ENCODE results near the gene MAL.

MAL gene

GRCh38 chr2:95001701-95002100, 23.8 kb upstream of the MAL start:
- no peak overlapping the region for H3K27ac Mint-ChIP-seq (ENCODE audit: low read depth)
- DNase-seq (ENCODE audit: low spot score in 2 of 2) (no peak), ATAC-seq (replicated peaks; ENCODE audit: extremely low read depth, poor library complexity, severe bottlenecking) (no peak)
- H3K27me3 Mint-ChIP-seq, result peaks cover 45% of the 10 kb centered on the region
- H3K4me3 Mint-ChIP-seq, result no peak overlapping the region
- no peaks in the 10 kb centered on the region for H3K36me3 Mint-ChIP-seq (ENCODE audit: insufficient read depth)
- H3K9me3 Mint-ChIP-seq, result no peaks in the 10 kb centered on the region
- peaks cover 5% of the 10 kb centered on the region for H3K4me1 Mint-ChIP-seq

GRCh38 chr2:95002498-95002897, 23.0 kb upstream of the MAL start:
- ATAC-seq (replicated peaks; ENCODE audit: extremely low read depth, poor library complexity, severe bottlenecking) (no peak), DNase-seq (ENCODE audit: low spot score in 2 of 2) (no peak)
- H3K9me3 Mint-ChIP-seq, result no peaks in the 10 kb centered on the region
- H3K27me3 Mint-ChIP-seq, result peaks cover 42% of the 10 kb centered on the region
- no peaks in the 10 kb centered on the region for H3K36me3 Mint-ChIP-seq (ENCODE audit: insufficient read depth)
- H3K4me1 Mint-ChIP-seq, result peaks cover 5% of the 10 kb centered on the region
- H3K4me3 Mint-ChIP-seq, result no peak overlapping the region
- no peak overlapping the region for H3K27ac Mint-ChIP-seq (ENCODE audit: low read depth)

GRCh38 chr2:95004287-95004686, 21.2 kb upstream of the MAL start:
- Mint-ChIP-seq H3K27ac (ENCODE audit: low read depth) (no peak overlapping the region), H3K9me3 (no peaks in the 10 kb centered on the region), H3K4me1 (peaks cover 5% of the 10 kb centered on the region), H3K36me3 (ENCODE audit: insufficient read depth) (no peaks in the 10 kb centered on the region), H3K27me3 (peaks cover 36% of the 10 kb centered on the region), H3K4me3 (no peak overlapping the region)
- DNase-seq (ENCODE audit: low spot score in 2 of 2), result no peak
- ATAC-seq (replicated peaks; ENCODE audit: extremely low read depth, poor library complexity, severe bottlenecking), result no peak

- Mint-ChIP-seq H3K27me3 (peaks cover 32% of the 10 kb centered on the region), H3K4me3 (no peak overlapping the region), H3K9me3 (no peaks in the 10 kb centered on the region), H3K4me1 (peaks cover 5% of the 10 kb centered on the region), H3K36me3 (ENCODE audit: insufficient read depth) (no peaks in the 10 kb centered on the region), H3K27ac (ENCODE audit: low read depth) (no peak overlapping the region)
- DNase-seq (ENCODE audit: low spot score in 2 of 2) (no peak), ATAC-seq (replicated peaks; ENCODE audit: extremely low read depth, poor library complexity, severe bottlenecking) (no peak)
Observed at GRCh38 chr2:95004711-95005110, 20.8 kb upstream of the MAL start.

DNA sequence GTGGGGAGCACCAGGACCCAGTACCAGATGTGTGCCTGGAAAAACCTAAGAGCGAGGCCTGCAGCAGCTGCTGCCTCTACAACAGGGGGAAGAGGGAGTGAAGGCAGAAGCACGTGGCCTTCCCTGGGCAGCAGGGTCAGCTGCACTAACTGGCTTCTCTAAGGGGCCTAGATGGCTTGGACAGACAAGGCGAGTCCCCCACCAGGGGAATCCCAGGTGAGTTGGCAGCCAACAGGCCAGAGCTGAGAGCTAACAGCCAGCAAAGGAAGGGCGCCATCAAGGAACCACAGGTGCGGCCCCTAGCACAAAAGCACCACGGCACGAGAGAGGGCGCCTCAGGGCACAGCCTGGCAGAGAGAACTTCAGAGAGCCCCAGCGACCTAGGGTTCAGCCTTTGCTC, 19.8 kb upstream of the MAL start:
- no peaks in the 10 kb centered on the region for H3K9me3 Mint-ChIP-seq
- peaks cover 31% of the 10 kb centered on the region for H3K27me3 Mint-ChIP-seq
- DNase-seq (ENCODE audit: low spot score in 2 of 2), result no peak
- ATAC-seq (replicated peaks; ENCODE audit: extremely low read depth, poor library complexity, severe bottlenecking), result no peak
- H3K4me1 Mint-ChIP-seq, result peaks cover 5% of the 10 kb centered on the region
- H3K4me3 Mint-ChIP-seq, result no peak overlapping the region
- no peaks in the 10 kb centered on the region for H3K36me3 Mint-ChIP-seq (ENCODE audit: insufficient read depth)
- no peak overlapping the region for H3K27ac Mint-ChIP-seq (ENCODE audit: low read depth)

DNA sequence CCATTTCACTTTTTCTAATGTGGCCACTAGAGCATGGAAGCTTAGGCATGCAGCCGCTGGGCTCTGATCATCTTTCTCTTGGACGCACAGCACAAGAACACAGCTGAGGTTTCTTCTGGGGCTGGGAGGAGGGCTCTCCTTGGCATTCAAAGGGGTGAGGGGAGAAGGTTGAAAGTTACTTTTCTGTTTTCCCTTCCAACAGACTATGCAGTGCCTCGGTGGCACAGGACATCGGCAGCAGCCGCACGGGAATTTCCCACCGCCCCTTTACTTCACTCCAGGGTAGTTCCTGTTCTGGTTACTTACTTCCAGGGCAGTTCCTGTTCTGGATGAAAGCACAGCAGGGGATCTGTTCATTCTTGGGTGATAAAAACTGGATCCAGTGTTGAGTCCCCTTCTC, 18.9 kb upstream of the MAL start:
- H3K4me1 Mint-ChIP-seq, result peaks cover 5% of the 10 kb centered on the region
- ATAC-seq (replicated peaks; ENCODE audit: extremely low read depth, poor library complexity, severe bottlenecking) (no peak), DNase-seq (ENCODE audit: low spot score in 2 of 2) (no peak)
- H3K27ac Mint-ChIP-seq (ENCODE audit: low read depth), result no peak overlapping the region
- H3K36me3 Mint-ChIP-seq (ENCODE audit: insufficient read depth), result no peaks in the 10 kb centered on the region
- H3K4me3 Mint-ChIP-seq, result no peak overlapping the region
- H3K9me3 Mint-ChIP-seq, result no peaks in the 10 kb centered on the region
- H3K27me3 Mint-ChIP-seq, result peaks cover 31% of the 10 kb centered on the region

DNA sequence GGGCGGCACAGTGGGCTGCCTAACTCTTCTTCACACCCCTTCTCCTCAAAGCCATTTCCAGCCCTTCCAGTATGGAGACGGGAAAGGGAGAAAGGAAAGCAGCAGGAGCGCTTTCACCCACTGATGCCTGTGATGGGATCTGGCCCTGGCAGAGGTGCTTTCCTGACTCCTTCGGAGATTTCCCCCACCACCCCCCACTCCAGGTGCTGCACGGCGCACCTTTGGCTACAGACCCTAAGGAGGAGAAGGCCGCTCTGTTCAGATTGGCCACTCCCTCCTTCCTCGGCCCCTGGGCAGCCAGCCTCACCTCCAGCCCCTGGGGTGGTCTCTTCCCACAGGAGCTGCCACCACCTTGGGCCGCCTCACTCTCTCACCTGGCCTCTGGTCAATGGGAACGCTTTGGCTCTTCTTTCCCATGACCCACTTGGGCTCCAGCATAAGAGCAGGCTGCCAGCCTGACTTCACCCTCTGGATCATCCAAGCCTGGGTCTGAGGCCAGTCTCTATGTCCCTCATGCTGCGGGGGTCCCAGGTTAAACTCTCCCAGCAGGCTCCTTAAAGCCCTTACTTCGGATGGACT, 18.4 kb upstream of the MAL start:
- Mint-ChIP-seq H3K36me3 (ENCODE audit: insufficient read depth) (no peaks in the 10 kb centered on the region), H3K9me3 (no peaks in the 10 kb centered on the region), H3K27ac (ENCODE audit: low read depth) (no peak overlapping the region), H3K4me1 (peaks cover 5% of the 10 kb centered on the region), H3K4me3 (no peak overlapping the region), H3K27me3 (peaks cover 31% of the 10 kb centered on the region)
- ATAC-seq (replicated peaks; ENCODE audit: extremely low read depth, poor library complexity, severe bottlenecking) (no peak), DNase-seq (ENCODE audit: low spot score in 2 of 2) (no peak)

- Mint-ChIP-seq H3K27me3 (peaks cover 31% of the 10 kb centered on the region), H3K9me3 (no peaks in the 10 kb centered on the region), H3K27ac (ENCODE audit: low read depth) (no peak overlapping the region), H3K36me3 (ENCODE audit: insufficient read depth) (no peaks in the 10 kb centered on the region), H3K4me1 (peaks cover 5% of the 10 kb centered on the region), H3K4me3 (no peak overlapping the region)
- ATAC-seq (replicated peaks; ENCODE audit: extremely low read depth, poor library complexity, severe bottlenecking) (no peak), DNase-seq (ENCODE audit: low spot score in 2 of 2) (no peak)
Observed at GRCh38 chr2:95007822-95008221, 17.7 kb upstream of the MAL start.

GRCh38 chr2:95008306-95008705, 17.2 kb upstream of the MAL start:
- Mint-ChIP-seq H3K36me3 (ENCODE audit: insufficient read depth) (no peaks in the 10 kb centered on the region), H3K4me3 (no peak overlapping the region), H3K9me3 (no peaks in the 10 kb centered on the region), H3K4me1 (peaks cover 5% of the 10 kb centered on the region), H3K27me3 (peaks cover 34% of the 10 kb centered on the region), H3K27ac (ENCODE audit: low read depth) (no peak overlapping the region)
- DNase-seq (ENCODE audit: low spot score in 2 of 2), result no peak
- ATAC-seq (replicated peaks; ENCODE audit: extremely low read depth, poor library complexity, severe bottlenecking), result no peak

- H3K4me3 Mint-ChIP-seq, result no peak overlapping the region
- H3K27ac Mint-ChIP-seq (ENCODE audit: low read depth), result no peak overlapping the region
- peaks cover 39% of the 10 kb centered on the region for H3K27me3 Mint-ChIP-seq
- no peaks in the 10 kb centered on the region for H3K36me3 Mint-ChIP-seq (ENCODE audit: insufficient read depth)
- H3K4me1 Mint-ChIP-seq, result peaks cover 5% of the 10 kb centered on the region
- ATAC-seq (replicated peaks; ENCODE audit: extremely low read depth, poor library complexity, severe bottlenecking) (no peak), DNase-seq (ENCODE audit: low spot score in 2 of 2) (no peak)
- H3K9me3 Mint-ChIP-seq, result no peaks in the 10 kb centered on the region
Observed at GRCh38 chr2:95008996-95009395, 16.5 kb upstream of the MAL start.

DNA sequence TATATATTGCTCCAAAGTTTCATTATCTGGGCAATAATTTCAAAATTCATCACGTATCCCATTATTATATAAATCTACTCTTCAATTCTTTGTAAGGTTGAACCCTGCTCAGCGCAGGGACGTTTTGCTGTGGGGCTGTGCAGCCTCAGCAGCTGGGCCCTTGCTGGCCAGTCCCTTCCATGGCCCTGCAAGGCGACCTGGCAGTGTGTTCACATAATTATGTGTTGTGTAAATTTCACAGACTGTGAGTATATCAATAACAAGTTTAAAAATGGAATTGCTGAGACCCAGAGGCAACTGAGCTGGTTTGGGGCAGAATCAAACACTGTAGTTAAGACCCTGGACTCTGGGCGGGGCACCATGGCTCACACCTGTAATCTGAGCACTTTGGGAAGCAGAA, 16.1 kb upstream of the MAL start:
- Mint-ChIP-seq H3K4me3 (no peak overlapping the region), H3K36me3 (ENCODE audit: insufficient read depth) (no peaks in the 10 kb centered on the region), H3K27me3 (peaks cover 39% of the 10 kb centered on the region), H3K9me3 (no peaks in the 10 kb centered on the region), H3K4me1 (peaks cover 4% of the 10 kb centered on the region), H3K27ac (ENCODE audit: low read depth) (no peak overlapping the region)
- ATAC-seq (replicated peaks; ENCODE audit: extremely low read depth, poor library complexity, severe bottlenecking) (no peak), DNase-seq (ENCODE audit: low spot score in 2 of 2) (no peak)

GRCh38 chr2:95010126-95010525, 15.4 kb upstream of the MAL start:
- H3K9me3 Mint-ChIP-seq, result no peaks in the 10 kb centered on the region
- ATAC-seq (replicated peaks; ENCODE audit: extremely low read depth, poor library complexity, severe bottlenecking), result no peak
- H3K27me3 Mint-ChIP-seq, result peaks cover 39% of the 10 kb centered on the region
- no peak overlapping the region for H3K4me3 Mint-ChIP-seq
- no peaks in the 10 kb centered on the region for H3K36me3 Mint-ChIP-seq (ENCODE audit: insufficient read depth)
- H3K4me1 Mint-ChIP-seq, result no peaks in the 10 kb centered on the region
- no peak overlapping the region for H3K27ac Mint-ChIP-seq (ENCODE audit: low read depth)
- no peak for DNase-seq (ENCODE audit: low spot score in 2 of 2)

- no peaks in the 10 kb centered on the region for H3K36me3 Mint-ChIP-seq (ENCODE audit: insufficient read depth)
- H3K4me1 Mint-ChIP-seq, result no peaks in the 10 kb centered on the region
- no peak overlapping the region for H3K27ac Mint-ChIP-seq (ENCODE audit: low read depth)
- no peak for DNase-seq (ENCODE audit: low spot score in 2 of 2)
- H3K27me3 Mint-ChIP-seq, result peaks cover 36% of the 10 kb centered on the region
- H3K4me3 Mint-ChIP-seq, result no peak overlapping the region
- H3K9me3 Mint-ChIP-seq, result no peaks in the 10 kb centered on the region
- ATAC-seq (replicated peaks; ENCODE audit: extremely low read depth, poor library complexity, severe bottlenecking), result no peak
Observed at GRCh38 chr2:95010718-95011117, 14.8 kb upstream of the MAL start.

Data from central memory CD8-positive, alpha-beta T cell (primary cell).